WTC11 (cell line): ENCODE results near the gene COL16A1. TPM values are rescaled to one million over a fixed set of nuclear protein-coding genes. Genes with fewer than 3 reads are reported as not detected.

Experiments
- ATAC-seq: fragments of 200-7000 bp; cut with Tn5 transposase; 2 replicates; pipeline ENCODE4 v1.10.0; 2021; ENCODE audit warnings: mild to moderate bottlenecking, moderate library complexity
- CTCF ChIA-PET: fragments of 300-600 bp; sonication (Branson Sonifier 250); formaldehyde crosslinking; loops from one replicate; lab custom pipeline; 2021; ENCODE audit warnings: antibody characterized with exemption; lab: Charles Lee
- POLR2A ChIA-PET: fragments of 350-600 bp; sonication (Branson Sonifier 250); formaldehyde crosslinking; loops from one replicate; lab custom pipeline; 2021; ENCODE audit warnings: antibody characterized with exemption; lab: Charles Lee
- DNase-seq: peaks from one replicate; pipeline ENCODE4 v3.0.0; 2021; ENCODE audit warnings: low spot score
- H3K27ac Mint-ChIP-seq: 2 replicates; pipeline ENCODE4 v1.8.0; 2021; ENCODE audit warnings: mixed read lengths
- H3K27me3 Mint-ChIP-seq: 2 replicates; pipeline ENCODE4 v1.8.0; 2021; ENCODE audit warnings: low read depth, mild to moderate bottlenecking, moderate library complexity, mixed read lengths
- H3K36me3 Mint-ChIP-seq: 2 replicates; pipeline ENCODE4 v1.8.0; 2021; ENCODE audit warnings: mixed read lengths
- H3K4me1 Mint-ChIP-seq: 2 replicates; pipeline ENCODE4 v1.8.0; 2022; ENCODE audit warnings: mixed read lengths
- H3K4me3 Mint-ChIP-seq: 2 replicates; pipeline ENCODE4 v1.8.0; 2021; ENCODE audit warnings: mild to moderate bottlenecking, moderate library complexity, mixed read lengths
- H3K9me3 Mint-ChIP-seq: 2 replicates; pipeline ENCODE4 v1.8.0; 2021; ENCODE audit warnings: mixed read lengths
- CBFB ChIP-seq: sonication (generic); formaldehyde crosslinking; IDR thresholded peaks from 2 replicates; pipeline ENCODE4 v1.8.1; 2022; ENCODE audit warnings: mild to moderate bottlenecking, low read depth, missing genetic modification reagents
- ETV6 ChIP-seq: sonication (generic); formaldehyde crosslinking; IDR thresholded peaks from 2 replicates; pipeline ENCODE4 v1.8.1; 2022; ENCODE audit warnings: mild to moderate bottlenecking, missing genetic modification reagents
- IRF2 ChIP-seq: sonication (generic); formaldehyde crosslinking; IDR thresholded peaks from 2 replicates; pipeline ENCODE4 v1.8.0; 2022; ENCODE audit warnings: low read depth, missing genetic modification reagents, borderline replicate concordance
- JAZF1 ChIP-seq: fragments of 250-450 bp; sonication (Bioruptor Pico); IDR thresholded peaks from 2 replicates; pipeline ENCODE4 v1.9.0; 2021; ENCODE audit warnings: moderate library complexity, mild to moderate bottlenecking, inconsistent platforms
- NFATC4 ChIP-seq: fragments of 250-450 bp; sonication (Bioruptor Pico); IDR thresholded peaks from 2 replicates; pipeline ENCODE4 v1.9.0; 2021; ENCODE audit warnings: mild to moderate bottlenecking
- NR1H2 ChIP-seq: sonication (generic); formaldehyde crosslinking; IDR thresholded peaks from 2 replicates; pipeline ENCODE4 v1.9.0; 2021; ENCODE audit warnings: mild to moderate bottlenecking, moderate library complexity, missing genetic modification reagents
- NR3C1 ChIP-seq: sonication (generic); formaldehyde crosslinking; conservative IDR thresholded peaks from 2 replicates; pipeline ENCODE4 v1.8.1; 2023; ENCODE audit warnings: low read depth, mild to moderate bottlenecking, missing genetic modification reagents
- PRRX2 ChIP-seq: fragments of 250-450 bp; sonication (Bioruptor Pico); IDR thresholded peaks from 2 replicates; pipeline ENCODE4 v1.8.0; 2021; ENCODE audit warnings: mild to moderate bottlenecking
- RELA ChIP-seq: sonication (generic); formaldehyde crosslinking; IDR thresholded peaks from 2 replicates; pipeline ENCODE4 v1.8.1; 2022; ENCODE audit warnings: missing genetic modification reagents, mild to moderate bottlenecking, borderline replicate concordance
- RORB ChIP-seq: fragments of 250-450 bp; sonication (Bioruptor Pico); IDR thresholded peaks from 2 replicates; pipeline ENCODE4 v1.9.0; 2021; ENCODE audit warnings: mild to moderate bottlenecking
- SOX15 ChIP-seq: fragments of 250-450 bp; sonication (Bioruptor Pico); IDR thresholded peaks from 2 replicates; pipeline ENCODE4 v1.9.0; 2021; ENCODE audit warnings: mild to moderate bottlenecking
- ZNF232 ChIP-seq: sonication (generic); formaldehyde crosslinking; IDR thresholded peaks from 2 replicates; pipeline ENCODE4 v1.8.0; 2022; ENCODE audit warnings: mild to moderate bottlenecking, missing genetic modification reagents
- ZNF317 ChIP-seq: sonication (generic); formaldehyde crosslinking; IDR thresholded peaks from 2 replicates; pipeline ENCODE4 v1.8.1; 2023; ENCODE audit warnings: low read depth, mild to moderate bottlenecking, moderate library complexity, missing genetic modification reagents, borderline replicate concordance
- ZNF396 ChIP-seq: fragments of 250-450 bp; sonication (Bioruptor Pico); IDR thresholded peaks from 2 replicates; pipeline ENCODE4 v1.8.0; 2021; ENCODE audit warnings: mild to moderate bottlenecking, moderate library complexity, borderline replicate concordance
- total RNA-seq: library from RNA; stranded (reverse); gene quantifications from 3 replicates; pipeline ENCODE4 v1.2.3, GENCODE V29; 2021
- TF ChIP-seq, protein P1 (sequence below): sonication (generic); formaldehyde crosslinking; IDR thresholded peaks from 2 replicates; pipeline ENCODE4 v1.8.1; 2023; ENCODE audit warnings: mild to moderate bottlenecking, missing genetic modification reagents
- TF ChIP-seq, protein P2 (sequence below): sonication (generic); formaldehyde crosslinking; IDR thresholded peaks from 2 replicates; pipeline ENCODE4 v1.8.1; 2022; ENCODE audit warnings: low read depth, missing genetic modification reagents, borderline replicate concordance
- TF ChIP-seq, protein P3 (sequence below): sonication (generic); formaldehyde crosslinking; IDR thresholded peaks from 2 replicates; pipeline ENCODE4 v1.8.1; 2023; ENCODE audit warnings: mild to moderate bottlenecking, missing genetic modification reagents, borderline replicate concordance
- TF ChIP-seq, protein P4 (sequence below): sonication (generic); formaldehyde crosslinking; IDR thresholded peaks from 2 replicates; pipeline ENCODE4 v1.8.1; 2023; ENCODE audit warnings: mild to moderate bottlenecking, missing genetic modification reagents, moderate library complexity
- TF ChIP-seq, protein P5 (sequence below): fragments of 250-450 bp; sonication (Bioruptor Pico); IDR thresholded peaks from 2 replicates; pipeline ENCODE4 v1.8.0; 2021; ENCODE audit warnings: mild to moderate bottlenecking
- TF ChIP-seq, protein P6 (sequence below): fragments of 250-450 bp; sonication (Bioruptor Pico); conservative IDR thresholded peaks from 2 replicates; pipeline ENCODE4 v1.9.0; 2021; ENCODE audit warnings: mild to moderate bottlenecking
- TF ChIP-seq, protein P7 (sequence below): sonication (generic); formaldehyde crosslinking; IDR thresholded peaks from 2 replicates; pipeline ENCODE4 v1.8.1; 2022; ENCODE audit warnings: mild to moderate bottlenecking, missing genetic modification reagents, moderate library complexity, borderline replicate concordance
- TF ChIP-seq, protein P8 (sequence below): sonication (generic); formaldehyde crosslinking; conservative IDR thresholded peaks from 2 replicates; pipeline ENCODE4 v1.8.1; 2022; ENCODE audit warnings: mild to moderate bottlenecking, missing genetic modification reagents

Gene COL16A1
- total RNA-seq, 1 experiment from 2014 or later, result 8.8 TPM

DNA sequence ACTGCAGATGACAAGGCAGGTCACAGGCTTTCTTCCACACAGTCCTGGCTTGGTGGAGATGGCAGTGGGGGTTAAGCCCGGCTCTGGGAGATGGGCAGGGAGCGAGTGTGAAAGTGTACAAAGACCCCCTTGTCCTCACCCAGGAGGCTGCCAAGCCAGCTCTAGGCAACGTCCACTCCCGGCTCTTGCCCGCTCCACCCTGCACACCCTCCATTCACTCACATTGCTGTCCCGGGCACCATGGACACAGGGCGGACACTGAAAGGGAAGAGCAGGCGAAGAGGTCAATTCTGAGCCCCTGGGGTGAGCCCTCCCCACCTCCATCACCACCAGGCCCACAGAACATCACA lies 8.9 kb downstream of the COL16A1 start:
- Mint-ChIP-seq H3K27me3 (no peaks in the 10 kb centered on the region), H3K4me1 (peaks cover 7% of the 10 kb centered on the region), H3K4me3 (no peak overlapping the region), H3K27ac (peak overlapping the region; percentile 27; the same call in 1 of the 2 replicates), H3K9me3 (no peaks in the 10 kb centered on the region), H3K36me3 (no peaks in the 10 kb centered on the region)
- ATAC-seq, result no peak
- DNase-seq, result no peak
- POLR2A ChIA-PET, result no interaction called here
- CTCF ChIA-PET, result interaction anchor here (0.9 to 2.0 kb wide), 5 partner anchors 9 to 94 kb away, joined by 4 to 8 read pairs (median 4); partner anchors contain the start of gene COL16A1
- TF ChIP-seq PRRX2 (CRISPR knock-in tag) (no peak), CBFB (CRISPR knock-in tag) (no peak), NR3C1 (CRISPR knock-in tag) (no peak), ETV6 (no peak), SOX15 (CRISPR knock-in tag) (no peak), RELA (no peak), ZNF317 (CRISPR knock-in tag) (no peak)
- TF ChIP-seq, protein P1, sequence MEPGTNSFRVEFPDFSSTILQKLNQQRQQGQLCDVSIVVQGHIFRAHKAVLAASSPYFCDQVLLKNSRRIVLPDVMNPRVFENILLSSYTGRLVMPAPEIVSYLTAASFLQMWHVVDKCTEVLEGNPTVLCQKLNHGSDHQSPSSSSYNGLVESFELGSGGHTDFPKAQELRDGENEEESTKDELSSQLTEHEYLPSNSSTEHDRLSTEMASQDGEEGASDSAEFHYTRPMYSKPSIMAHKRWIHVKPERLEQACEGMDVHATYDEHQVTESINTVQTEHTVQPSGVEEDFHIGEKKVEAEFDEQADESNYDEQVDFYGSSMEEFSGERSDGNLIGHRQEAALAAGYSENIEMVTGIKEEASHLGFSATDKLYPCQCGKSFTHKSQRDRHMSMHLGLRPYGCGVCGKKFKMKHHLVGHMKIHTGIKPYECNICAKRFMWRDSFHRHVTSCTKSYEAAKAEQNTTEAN (CRISPR knock-in tag), result no peak
- TF ChIP-seq, protein P2, sequence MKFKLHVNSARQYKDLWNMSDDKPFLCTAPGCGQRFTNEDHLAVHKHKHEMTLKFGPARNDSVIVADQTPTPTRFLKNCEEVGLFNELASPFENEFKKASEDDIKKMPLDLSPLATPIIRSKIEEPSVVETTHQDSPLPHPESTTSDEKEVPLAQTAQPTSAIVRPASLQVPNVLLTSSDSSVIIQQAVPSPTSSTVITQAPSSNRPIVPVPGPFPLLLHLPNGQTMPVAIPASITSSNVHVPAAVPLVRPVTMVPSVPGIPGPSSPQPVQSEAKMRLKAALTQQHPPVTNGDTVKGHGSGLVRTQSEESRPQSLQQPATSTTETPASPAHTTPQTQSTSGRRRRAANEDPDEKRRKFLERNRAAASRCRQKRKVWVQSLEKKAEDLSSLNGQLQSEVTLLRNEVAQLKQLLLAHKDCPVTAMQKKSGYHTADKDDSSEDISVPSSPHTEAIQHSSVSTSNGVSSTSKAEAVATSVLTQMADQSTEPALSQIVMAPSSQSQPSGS, result no peak
- TF ChIP-seq, protein P3, sequence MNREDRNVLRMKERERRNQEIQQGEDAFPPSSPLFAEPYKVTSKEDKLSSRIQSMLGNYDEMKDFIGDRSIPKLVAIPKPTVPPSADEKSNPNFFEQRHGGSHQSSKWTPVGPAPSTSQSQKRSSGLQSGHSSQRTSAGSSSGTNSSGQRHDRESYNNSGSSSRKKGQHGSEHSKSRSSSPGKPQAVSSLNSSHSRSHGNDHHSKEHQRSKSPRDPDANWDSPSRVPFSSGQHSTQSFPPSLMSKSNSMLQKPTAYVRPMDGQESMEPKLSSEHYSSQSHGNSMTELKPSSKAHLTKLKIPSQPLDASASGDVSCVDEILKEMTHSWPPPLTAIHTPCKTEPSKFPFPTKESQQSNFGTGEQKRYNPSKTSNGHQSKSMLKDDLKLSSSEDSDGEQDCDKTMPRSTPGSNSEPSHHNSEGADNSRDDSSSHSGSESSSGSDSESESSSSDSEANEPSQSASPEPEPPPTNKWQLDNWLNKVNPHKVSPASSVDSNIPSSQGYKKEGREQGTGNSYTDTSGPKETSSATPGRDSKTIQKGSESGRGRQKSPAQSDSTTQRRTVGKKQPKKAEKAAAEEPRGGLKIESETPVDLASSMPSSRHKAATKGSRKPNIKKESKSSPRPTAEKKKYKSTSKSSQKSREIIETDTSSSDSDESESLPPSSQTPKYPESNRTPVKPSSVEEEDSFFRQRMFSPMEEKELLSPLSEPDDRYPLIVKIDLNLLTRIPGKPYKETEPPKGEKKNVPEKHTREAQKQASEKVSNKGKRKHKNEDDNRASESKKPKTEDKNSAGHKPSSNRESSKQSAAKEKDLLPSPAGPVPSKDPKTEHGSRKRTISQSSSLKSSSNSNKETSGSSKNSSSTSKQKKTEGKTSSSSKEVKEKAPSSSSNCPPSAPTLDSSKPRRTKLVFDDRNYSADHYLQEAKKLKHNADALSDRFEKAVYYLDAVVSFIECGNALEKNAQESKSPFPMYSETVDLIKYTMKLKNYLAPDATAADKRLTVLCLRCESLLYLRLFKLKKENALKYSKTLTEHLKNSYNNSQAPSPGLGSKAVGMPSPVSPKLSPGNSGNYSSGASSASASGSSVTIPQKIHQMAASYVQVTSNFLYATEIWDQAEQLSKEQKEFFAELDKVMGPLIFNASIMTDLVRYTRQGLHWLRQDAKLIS, result no peak
- TF ChIP-seq, protein P4, sequence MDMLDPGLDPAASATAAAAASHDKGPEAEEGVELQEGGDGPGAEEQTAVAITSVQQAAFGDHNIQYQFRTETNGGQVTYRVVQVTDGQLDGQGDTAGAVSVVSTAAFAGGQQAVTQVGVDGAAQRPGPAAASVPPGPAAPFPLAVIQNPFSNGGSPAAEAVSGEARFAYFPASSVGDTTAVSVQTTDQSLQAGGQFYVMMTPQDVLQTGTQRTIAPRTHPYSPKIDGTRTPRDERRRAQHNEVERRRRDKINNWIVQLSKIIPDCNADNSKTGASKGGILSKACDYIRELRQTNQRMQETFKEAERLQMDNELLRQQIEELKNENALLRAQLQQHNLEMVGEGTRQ (CRISPR knock-in tag), result no peak
- TF ChIP-seq, protein P5, sequence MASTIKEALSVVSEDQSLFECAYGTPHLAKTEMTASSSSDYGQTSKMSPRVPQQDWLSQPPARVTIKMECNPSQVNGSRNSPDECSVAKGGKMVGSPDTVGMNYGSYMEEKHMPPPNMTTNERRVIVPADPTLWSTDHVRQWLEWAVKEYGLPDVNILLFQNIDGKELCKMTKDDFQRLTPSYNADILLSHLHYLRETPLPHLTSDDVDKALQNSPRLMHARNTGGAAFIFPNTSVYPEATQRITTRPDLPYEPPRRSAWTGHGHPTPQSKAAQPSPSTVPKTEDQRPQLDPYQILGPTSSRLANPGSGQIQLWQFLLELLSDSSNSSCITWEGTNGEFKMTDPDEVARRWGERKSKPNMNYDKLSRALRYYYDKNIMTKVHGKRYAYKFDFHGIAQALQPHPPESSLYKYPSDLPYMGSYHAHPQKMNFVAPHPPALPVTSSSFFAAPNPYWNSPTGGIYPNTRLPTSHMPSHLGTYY, result no peak
- TF ChIP-seq, all 79 proteins: peak for 0

DNA sequence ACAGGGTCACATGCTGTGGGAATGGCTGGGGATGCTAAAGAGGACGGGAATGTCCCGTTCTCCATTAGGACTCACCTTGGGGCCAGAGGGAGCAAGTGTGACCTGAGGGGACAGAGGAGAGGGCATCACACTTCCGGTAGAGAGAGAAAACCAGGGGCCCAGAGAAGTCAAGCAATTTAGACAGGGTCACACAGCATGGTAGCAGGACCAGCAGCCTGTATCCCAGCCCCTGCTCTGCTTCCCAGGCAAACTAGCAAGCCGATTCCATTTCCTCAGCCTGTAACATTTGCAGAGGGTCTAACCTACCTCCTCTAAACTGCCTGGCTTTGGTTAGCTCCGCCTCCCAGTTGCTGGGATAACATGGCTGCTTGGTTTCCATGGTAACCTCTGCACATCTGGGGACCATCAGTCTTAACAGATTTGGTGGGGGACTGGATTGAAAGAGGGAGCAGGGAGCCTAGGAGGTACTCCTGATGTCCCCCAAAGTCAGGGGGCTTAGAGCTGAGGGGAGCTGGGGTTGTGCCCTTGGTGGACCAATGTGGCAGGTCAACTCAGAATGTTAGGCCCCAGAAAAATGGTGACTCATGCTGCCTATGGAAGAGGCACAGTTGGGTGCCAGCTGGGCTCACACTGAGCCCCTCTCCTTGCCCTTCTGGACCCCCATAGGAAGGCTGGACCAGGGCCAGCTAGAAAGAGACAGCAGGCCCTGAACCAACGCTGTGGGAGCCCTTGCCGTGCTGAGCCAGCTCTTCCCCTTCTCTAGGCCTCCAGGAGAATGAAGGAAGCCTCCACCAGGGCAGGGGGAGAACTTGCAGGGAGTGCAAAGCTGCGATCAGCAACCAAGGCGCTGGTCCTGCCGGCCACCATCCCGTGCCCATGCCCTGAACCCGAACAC lies 9.5 kb downstream of the COL16A1 start:
- H3K27me3 Mint-ChIP-seq, result no peaks in the 10 kb centered on the region
- H3K4me1 Mint-ChIP-seq, result peaks cover 7% of the 10 kb centered on the region
- H3K27ac Mint-ChIP-seq, result peak overlapping the region; percentile 27; the same call in 1 of the 2 replicates
- POLR2A ChIA-PET, result no interaction called here
- H3K36me3 Mint-ChIP-seq, result no peaks in the 10 kb centered on the region
- ATAC-seq (peak; percentile 25), DNase-seq (no peak)
- no peak overlapping the region for H3K4me3 Mint-ChIP-seq
- H3K9me3 Mint-ChIP-seq, result no peaks in the 10 kb centered on the region
- CTCF ChIA-PET, result interaction anchor here (0.9 to 2.0 kb wide), 5 partner anchors 9 to 95 kb away, joined by 4 to 8 read pairs (median 4); partner anchors contain the start of gene COL16A1
- TF ChIP-seq ZNF396 (no peak), NFATC4 (CRISPR knock-in tag) (no peak), RORB (CRISPR knock-in tag) (no peak), JAZF1 (CRISPR knock-in tag) (no peak), NR1H2 (CRISPR knock-in tag) (no peak), CBFB (CRISPR knock-in tag) (no peak), ZNF232 (CRISPR knock-in tag) (no peak), IRF2 (CRISPR knock-in tag) (no peak)
- TF ChIP-seq, protein P6, sequence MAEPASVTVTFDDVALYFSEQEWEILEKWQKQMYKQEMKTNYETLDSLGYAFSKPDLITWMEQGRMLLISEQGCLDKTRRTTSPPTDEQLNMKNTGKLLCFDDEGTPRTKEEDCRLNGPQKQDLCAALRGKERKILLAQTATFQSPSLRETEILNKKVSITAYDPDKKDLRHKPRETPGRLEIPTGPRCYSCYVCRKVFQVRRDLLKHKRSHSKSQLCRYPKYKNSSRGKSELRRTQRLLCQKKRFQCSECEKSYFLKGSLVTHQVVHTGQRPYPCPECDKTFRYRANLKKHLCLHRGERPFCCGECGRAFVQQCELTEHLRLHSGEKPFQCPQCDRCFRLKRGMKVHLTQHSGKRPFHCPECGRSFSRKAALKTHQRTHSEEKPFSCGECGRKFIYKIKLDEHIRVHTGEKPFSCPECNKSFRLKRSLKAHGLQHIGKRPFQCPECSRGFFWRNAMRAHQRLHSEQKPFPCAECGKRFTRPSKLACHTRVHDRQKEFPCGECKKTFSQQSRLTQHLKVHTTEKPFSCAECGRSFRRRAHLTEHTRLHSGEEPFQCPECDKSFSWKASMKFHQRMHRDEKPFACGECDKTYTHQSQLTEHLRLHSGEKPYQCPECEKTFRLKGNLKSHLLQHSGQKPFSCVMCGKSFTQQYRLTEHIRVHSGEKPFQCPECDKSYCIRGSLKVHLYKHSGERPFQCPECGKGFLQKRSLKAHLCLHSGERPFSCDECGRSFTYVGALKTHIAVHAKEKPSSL (CRISPR knock-in tag), result no peak
- TF ChIP-seq, protein P7, sequence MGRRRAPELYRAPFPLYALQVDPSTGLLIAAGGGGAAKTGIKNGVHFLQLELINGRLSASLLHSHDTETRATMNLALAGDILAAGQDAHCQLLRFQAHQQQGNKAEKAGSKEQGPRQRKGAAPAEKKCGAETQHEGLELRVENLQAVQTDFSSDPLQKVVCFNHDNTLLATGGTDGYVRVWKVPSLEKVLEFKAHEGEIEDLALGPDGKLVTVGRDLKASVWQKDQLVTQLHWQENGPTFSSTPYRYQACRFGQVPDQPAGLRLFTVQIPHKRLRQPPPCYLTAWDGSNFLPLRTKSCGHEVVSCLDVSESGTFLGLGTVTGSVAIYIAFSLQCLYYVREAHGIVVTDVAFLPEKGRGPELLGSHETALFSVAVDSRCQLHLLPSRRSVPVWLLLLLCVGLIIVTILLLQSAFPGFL (CRISPR knock-in tag), result no peak
- TF ChIP-seq, protein P8, sequence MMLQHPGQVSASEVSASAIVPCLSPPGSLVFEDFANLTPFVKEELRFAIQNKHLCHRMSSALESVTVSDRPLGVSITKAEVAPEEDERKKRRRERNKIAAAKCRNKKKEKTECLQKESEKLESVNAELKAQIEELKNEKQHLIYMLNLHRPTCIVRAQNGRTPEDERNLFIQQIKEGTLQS, result no peak
